ENCODE measurements around the gene NPIPB2.
"Not testable (repeated sequence)": the region's sequence is repeated elsewhere in the genome, so short reads cannot be mapped to it uniquely, and the experiment has no call there.

Gene NPIPB2

GRCh38 chr16:11970292-11970691 lies 28.4 kb upstream of the NPIPB2 start:
- H3K4me3 ChIP-seq (ENCODE audit: control insufficient read depth in 1 of 7, extremely low read depth in 1 of 7, insufficient read depth in 4 of 7, low read depth in 2 of 7, low read length in 6 of 7); H3K27ac ChIP-seq (ENCODE audit: insufficient read depth in 1 of 2, low read depth in 1 of 2, low read length in 2 of 2, poor library complexity in 1 of 2, severe bottlenecking in 2 of 2); H3K4me1 ChIP-seq (ENCODE audit: control extremely low read depth in 1 of 4, control insufficient read depth in 4 of 4, insufficient read depth in 4 of 4, low read length in 3 of 4); DNase-seq; H3K36me3 ChIP-seq (ENCODE audit: control insufficient read depth in 4 of 4, insufficient read depth in 4 of 4, low read length in 3 of 4); POLR2A ChIA-PET; H3K9me3 ChIP-seq (ENCODE audit: control extremely low read depth in 1 of 5, control insufficient read depth in 4 of 5, insufficient read depth in 2 of 5, low read depth in 1 of 5, low read length in 4 of 5); H3K27me3 ChIP-seq (replicated peaks in 2 of 5; ENCODE audit: control insufficient read depth in 4 of 5, insufficient read depth in 5 of 5, low read length in 4 of 5): not testable (repeated sequence)
- 100% methylated on average over 4 of the region's 5 CpGs for WGBS (ENCODE audit: insufficient coverage)
- CTCF ChIA-PET, result interaction anchor here (1.1 to 3.2 kb wide), 4 partner anchors 9 to 97 kb away, joined by 3 to 18 read pairs (median 4); no protein-coding TSS in a partner anchor

GRCh38 chr16:11968577-11968976 lies 26.7 kb upstream of the NPIPB2 start:
- H3K27me3 ChIP-seq (replicated peaks in 2 of 5; ENCODE audit: control insufficient read depth in 4 of 5, insufficient read depth in 5 of 5, low read length in 4 of 5), result no peaks in the 10 kb centered on the region
- 100% methylated on average over 1 of the region's 3 CpGs for WGBS (ENCODE audit: insufficient coverage)
- no peaks in the 10 kb centered on the region for H3K9me3 ChIP-seq (ENCODE audit: control extremely low read depth in 1 of 5, control insufficient read depth in 4 of 5, insufficient read depth in 2 of 5, low read depth in 1 of 5, low read length in 4 of 5)
- POLR2A ChIA-PET, result no interaction called here
- H3K36me3 ChIP-seq (ENCODE audit: control insufficient read depth in 4 of 4, insufficient read depth in 4 of 4, low read length in 3 of 4), result peaks cover 0 to 4% (median under 1%) of the 10 kb centered on the region in 4 experiments
- CTCF ChIA-PET, result interaction anchor here (1.3 to 3.2 kb wide), 4 partner anchors 19 to 99 kb away, joined by 3 to 18 read pairs (median 4); no protein-coding TSS in a partner anchor
- no peak overlapping the region for H3K27ac ChIP-seq (ENCODE audit: insufficient read depth in 1 of 2, low read depth in 1 of 2, low read length in 2 of 2, poor library complexity in 1 of 2, severe bottlenecking in 2 of 2)
- no peak for DNase-seq
- no peaks in the 10 kb centered on the region for H3K4me1 ChIP-seq (ENCODE audit: control extremely low read depth in 1 of 4, control insufficient read depth in 4 of 4, insufficient read depth in 4 of 4, low read length in 3 of 4)
- no peak overlapping the region for H3K4me3 ChIP-seq (ENCODE audit: control insufficient read depth in 1 of 7, extremely low read depth in 1 of 7, insufficient read depth in 4 of 7, low read depth in 2 of 7, low read length in 6 of 7)

GRCh38 chr16:11967195-11967911 lies 25.5 kb upstream of the NPIPB2 start:
- Histone ChIP-seq H3K27me3 (replicated peaks in 2 of 5; ENCODE audit: control insufficient read depth in 4 of 5, insufficient read depth in 5 of 5, low read length in 4 of 5) (no peaks in the 10 kb centered on the region), H3K36me3 (ENCODE audit: control insufficient read depth in 4 of 4, insufficient read depth in 4 of 4, low read length in 3 of 4) (peaks cover 0 to 1% (median 0%) of the 10 kb centered on the region in 4 experiments), H3K9me3 (ENCODE audit: control extremely low read depth in 1 of 5, control insufficient read depth in 4 of 5, insufficient read depth in 2 of 5, low read depth in 1 of 5, low read length in 4 of 5) (no peaks in the 10 kb centered on the region), H3K4me3 (ENCODE audit: control insufficient read depth in 1 of 7, extremely low read depth in 1 of 7, insufficient read depth in 4 of 7, low read depth in 2 of 7, low read length in 6 of 7) (no peak overlapping the region), H3K4me1 (ENCODE audit: control extremely low read depth in 1 of 4, control insufficient read depth in 4 of 4, insufficient read depth in 4 of 4, low read length in 3 of 4) (peaks cover 0 to 3% (median 0%) of the 10 kb centered on the region in 4 experiments), H3K27ac (ENCODE audit: insufficient read depth in 1 of 2, low read depth in 1 of 2, low read length in 2 of 2, poor library complexity in 1 of 2, severe bottlenecking in 2 of 2) (no peak overlapping the region)
- no peak for DNase-seq
- ChIA-PET POLR2A (no interaction called here), CTCF (interaction anchor here (0.9 to 1.7 kb wide), 3 partner anchors 11 to 100 kb away, joined by 3 to 5 read pairs (median 3); no protein-coding TSS in a partner anchor)
- 96% methylated on average over 16 of the region's 17 CpGs for WGBS (ENCODE audit: insufficient coverage)

- POLR2A ChIA-PET, result no interaction called here
- Histone ChIP-seq H3K4me3 (ENCODE audit: control insufficient read depth in 1 of 7, extremely low read depth in 1 of 7, insufficient read depth in 4 of 7, low read depth in 2 of 7, low read length in 6 of 7) (no peak overlapping the region), H3K9me3 (ENCODE audit: control extremely low read depth in 1 of 5, control insufficient read depth in 4 of 5, insufficient read depth in 2 of 5, low read depth in 1 of 5, low read length in 4 of 5) (no peaks in the 10 kb centered on the region), H3K27me3 (replicated peaks in 2 of 5; ENCODE audit: control insufficient read depth in 4 of 5, insufficient read depth in 5 of 5, low read length in 4 of 5) (no peaks in the 10 kb centered on the region), H3K27ac (ENCODE audit: insufficient read depth in 1 of 2, low read depth in 1 of 2, low read length in 2 of 2, poor library complexity in 1 of 2, severe bottlenecking in 2 of 2) (no peak overlapping the region), H3K36me3 (ENCODE audit: control insufficient read depth in 4 of 4, insufficient read depth in 4 of 4, low read length in 3 of 4) (no peaks in the 10 kb centered on the region), H3K4me1 (ENCODE audit: control extremely low read depth in 1 of 4, control insufficient read depth in 4 of 4, insufficient read depth in 4 of 4, low read length in 3 of 4) (peaks cover 0 to 3% (median 0%) of the 10 kb centered on the region in 4 experiments)
- 95% methylated on average over 4 of the region's 7 CpGs for WGBS (ENCODE audit: insufficient coverage)
- no peak for DNase-seq
- CTCF ChIA-PET, result interaction anchor here (0.9 to 1.9 kb wide), 3 partner anchors 13 to 101 kb away, joined by 3 to 5 read pairs (median 5); no protein-coding TSS in a partner anchor
These were observed 24.3 kb upstream of the NPIPB2 start for GRCh38 chr16:11966173-11966572.

- ChIA-PET CTCF (interaction anchor here (0.6 to 1.9 kb wide), 4 partner anchors 8 to 1004 kb away, joined by 3 to 5 read pairs (median 4); no protein-coding TSS in a partner anchor), POLR2A (interaction anchor here (0.6 kb wide), 1 partner anchor 54 kb away, joined by 3 read pairs; no protein-coding TSS in a partner anchor)
- Histone ChIP-seq H3K36me3 (ENCODE audit: control insufficient read depth in 4 of 4, insufficient read depth in 4 of 4, low read length in 3 of 4) (no peaks in the 10 kb centered on the region), H3K27ac (ENCODE audit: insufficient read depth in 1 of 2, low read depth in 1 of 2, low read length in 2 of 2, poor library complexity in 1 of 2, severe bottlenecking in 2 of 2) (no peak within 1 kb of the TSS), H3K4me3 (ENCODE audit: control insufficient read depth in 1 of 7, extremely low read depth in 1 of 7, insufficient read depth in 4 of 7, low read depth in 2 of 7, low read length in 6 of 7) (no peak within 1 kb of the TSS), H3K9me3 (ENCODE audit: control extremely low read depth in 1 of 5, control insufficient read depth in 4 of 5, insufficient read depth in 2 of 5, low read depth in 1 of 5, low read length in 4 of 5) (no peaks in the 10 kb centered on the region), H3K27me3 (replicated peaks in 2 of 5; ENCODE audit: control insufficient read depth in 4 of 5, insufficient read depth in 5 of 5, low read length in 4 of 5) (no peaks in the 10 kb centered on the region), H3K4me1 (ENCODE audit: control extremely low read depth in 1 of 4, control insufficient read depth in 4 of 4, insufficient read depth in 4 of 4, low read length in 3 of 4) (peaks cover 0 to 3% (median 0%) of the 10 kb centered on the region in 4 experiments)
- WGBS (ENCODE audit: insufficient coverage), result 81% methylated on average over 5 of the region's 9 CpGs
- no peak for DNase-seq
These were observed 23.1 kb upstream of the NPIPB2 start, which contains the start of gene TNFRSF17 for GRCh38 chr16:11964761-11965551. TNFRSF17 (plus strand) TSS chr16:11965210; CDS start chr16:11965325, 115 bp downstream.

- WGBS (ENCODE audit: insufficient coverage), result 97% methylated on average over 5 of the region's 6 CpGs
- CTCF ChIA-PET, result interaction anchor here (0.7 kb wide), 1 partner anchor 515 kb away, joined by 3 read pairs; no protein-coding TSS in a partner anchor
- no peak for DNase-seq
These were observed 21.9 kb upstream of the NPIPB2 start for GRCh38 chr16:11963706-11964105.

More at GRCh38 chr16:11963706-11964105, 21.9 kb upstream of the NPIPB2 start:
- no peaks in the 10 kb centered on the region for H3K9me3 ChIP-seq (ENCODE audit: control extremely low read depth in 1 of 5, control insufficient read depth in 4 of 5, insufficient read depth in 2 of 5, low read depth in 1 of 5, low read length in 4 of 5)
- peaks cover 0 to 3% (median 0%) of the 10 kb centered on the region in 4 experiments for H3K4me1 ChIP-seq (ENCODE audit: control extremely low read depth in 1 of 4, control insufficient read depth in 4 of 4, insufficient read depth in 4 of 4, low read length in 3 of 4)
- POLR2A ChIA-PET, result no interaction called here
- H3K27me3 ChIP-seq (replicated peaks in 2 of 5; ENCODE audit: control insufficient read depth in 4 of 5, insufficient read depth in 5 of 5, low read length in 4 of 5), result no peaks in the 10 kb centered on the region
- H3K36me3 ChIP-seq (ENCODE audit: control insufficient read depth in 4 of 4, insufficient read depth in 4 of 4, low read length in 3 of 4), result no peaks in the 10 kb centered on the region
- H3K4me3 ChIP-seq (ENCODE audit: control insufficient read depth in 1 of 7, extremely low read depth in 1 of 7, insufficient read depth in 4 of 7, low read depth in 2 of 7, low read length in 6 of 7), result no peak overlapping the region
- H3K27ac ChIP-seq (ENCODE audit: insufficient read depth in 1 of 2, low read depth in 1 of 2, low read length in 2 of 2, poor library complexity in 1 of 2, severe bottlenecking in 2 of 2), result no peak overlapping the region
